RWPE2 (cell line): ENCODE measurements around the gene CENPO.
A peak's percentile ranks its signal among the peaks of the same experiment; 100 is the strongest.
"Not testable (repeated sequence)": the region's sequence is repeated elsewhere in the genome, so short reads cannot be mapped to it uniquely, and the experiment has no call there.

ENCODE experiments used
- ATAC-seq: fragments of 200-7000 bp; cut with Tn5 transposase; 3 replicates; pipeline ENCODE4 v1.9.1; 2021; ENCODE audit warnings: low read depth
- DNase-seq: peaks from one replicate; pipeline ENCODE4 v3.0.0-alpha.2; 2020; ENCODE audit warnings: low spot score
- H3K27ac ChIP-seq: fragments of 450-650 bp; 2 replicates; pipeline ENCODE4 v1.5.1; 2017; ENCODE audit warnings: mild to moderate bottlenecking; ENCODE audit not compliant: poor library complexity, severe bottlenecking
- H3K27me3 ChIP-seq: fragments of 250-450 bp; sonication (Bioruptor Pico); 2 replicates; pipeline ENCODE4 v1.5.1; 2021; ENCODE audit warnings: mild to moderate bottlenecking, moderate library complexity; ENCODE audit not compliant: insufficient read depth, poor library complexity, severe bottlenecking
- H3K36me3 ChIP-seq: fragments of 250-450 bp; sonication (Bioruptor Pico); 2 replicates; pipeline ENCODE4 v1.5.1; 2020; ENCODE audit warnings: low read depth, mild to moderate bottlenecking, moderate library complexity
- H3K4me1 ChIP-seq: fragments of 250-450 bp; sonication (Bioruptor Pico); 2 replicates; pipeline ENCODE4 v1.5.1; 2021; ENCODE audit warnings: mild to moderate bottlenecking, moderate library complexity; ENCODE audit not compliant: insufficient read depth, poor library complexity, severe bottlenecking
- H3K4me3 ChIP-seq: fragments of 250-450 bp; sonication (Bioruptor Pico); 2 replicates; pipeline ENCODE4 v1.5.1; 2021; ENCODE audit warnings: mild to moderate bottlenecking, moderate library complexity; ENCODE audit not compliant: severe bottlenecking
- H3K9me3 ChIP-seq: fragments of 250-450 bp; sonication (Bioruptor Pico); 2 replicates; pipeline ENCODE4 v1.5.1; 2021; ENCODE audit warnings: mild to moderate bottlenecking, moderate library complexity; ENCODE audit not compliant: severe bottlenecking
- CTCF ChIP-seq: fragments of 450-650 bp; IDR thresholded peaks from one replicate; pipeline ENCODE4 v1.5.1; 2017; ENCODE audit warnings: mild to moderate bottlenecking, moderate library complexity; ENCODE audit not compliant: poor library complexity, severe bottlenecking

CENPO gene

DNA sequence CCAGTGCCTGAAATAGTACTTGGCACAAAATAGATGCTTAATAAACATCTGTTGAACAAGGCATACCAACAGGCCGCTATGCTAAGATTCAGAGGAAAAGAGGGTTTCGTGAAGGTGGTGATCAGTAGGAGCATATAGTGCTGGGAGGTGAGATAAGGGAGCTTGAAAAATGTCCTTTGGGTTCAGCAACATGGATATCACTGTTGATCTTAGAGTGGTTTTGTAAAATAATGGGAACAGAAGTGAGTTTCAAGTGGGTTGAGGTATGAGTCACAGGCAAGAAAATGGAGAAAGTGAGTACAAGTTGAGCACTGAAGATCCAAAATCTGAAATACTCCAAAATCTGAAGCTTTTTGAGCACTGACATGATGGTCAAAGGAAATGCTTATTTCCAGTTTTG, 4.4 kb downstream of the CENPO start:
- Histone ChIP-seq H3K36me3 (peaks cover 74% of the 10 kb centered on the region), H3K27ac (no peak overlapping the region), H3K9me3 (no peaks in the 10 kb centered on the region), H3K27me3 (no peaks in the 10 kb centered on the region), H3K4me3 (no peak overlapping the region), H3K4me1 (peaks cover 7% of the 10 kb centered on the region)
- no peak for TF ChIP-seq CTCF
- ATAC-seq (no peak), DNase-seq (no peak)

GRCh38 chr2:24800487-24800886, 7.3 kb downstream of the CENPO start:
- H3K4me3 ChIP-seq, H3K4me1 ChIP-seq, ATAC-seq, DNase-seq, H3K27ac ChIP-seq, H3K27me3 ChIP-seq, H3K9me3 ChIP-seq: not testable (repeated sequence)
- peaks cover 58% of the 10 kb centered on the region for H3K36me3 ChIP-seq

DNA sequence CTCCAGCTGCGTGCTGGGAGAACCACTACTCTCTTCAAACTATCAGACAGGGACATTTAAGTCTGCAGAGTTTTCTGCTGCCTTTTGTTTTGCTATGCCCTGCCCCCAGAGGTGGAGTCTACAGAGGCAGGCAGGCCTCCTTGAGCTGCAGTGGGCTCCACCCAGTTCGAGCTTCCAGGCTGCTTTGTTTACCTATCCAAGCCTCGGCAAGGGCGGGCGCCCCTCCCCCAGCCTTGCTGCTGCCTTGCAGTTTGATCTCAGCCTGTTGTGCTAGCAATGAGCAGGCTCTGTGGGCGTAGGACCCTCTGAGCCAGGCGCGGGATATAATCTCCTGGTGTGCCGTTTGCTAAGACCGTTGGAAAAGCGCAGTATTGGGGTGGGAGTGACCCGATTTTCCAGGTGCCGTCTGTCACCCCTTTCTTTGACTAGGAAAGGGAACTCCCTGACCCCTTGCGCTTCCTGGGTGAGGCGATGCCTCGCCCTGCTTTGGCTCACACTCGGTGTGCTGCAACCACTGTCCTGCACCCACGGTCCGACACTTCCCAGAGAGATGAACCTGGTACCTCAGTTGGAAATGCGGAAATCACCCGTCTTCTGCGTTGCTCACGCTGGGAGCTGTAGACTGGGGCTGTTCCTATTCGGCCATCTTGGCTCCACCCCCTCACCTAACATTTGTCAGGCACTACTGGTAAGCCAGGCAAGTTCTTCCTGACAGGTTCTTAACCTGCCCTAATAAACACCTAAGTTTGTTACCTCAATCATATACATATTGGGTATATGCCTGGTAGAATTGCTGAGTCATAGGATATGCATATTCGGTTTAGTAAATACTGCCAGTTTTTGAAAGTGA, 12.8 kb downstream of the CENPO start:
- H3K9me3 ChIP-seq, H3K4me3 ChIP-seq, ATAC-seq, H3K27me3 ChIP-seq, DNase-seq: not testable (repeated sequence)
- peaks cover 41% of the 10 kb centered on the region for H3K36me3 ChIP-seq
- peaks cover 18% of the 10 kb centered on the region for H3K4me1 ChIP-seq
- H3K27ac ChIP-seq: peak overlapping the region; percentile 24

- no peaks in the 10 kb centered on the region for H3K9me3 ChIP-seq
- DNase-seq (no peak), ATAC-seq (peak; percentile 42; the same call in 1 of the 3 replicates)
- TF ChIP-seq CTCF: no peak
- no peak overlapping the region for H3K4me3 ChIP-seq
- no peaks in the 10 kb centered on the region for H3K27me3 ChIP-seq
- H3K36me3 ChIP-seq: peaks cover 38% of the 10 kb centered on the region
- peaks cover 18% of the 10 kb centered on the region for H3K4me1 ChIP-seq
- H3K27ac ChIP-seq: peak overlapping the region; percentile 24
Measured at GRCh38 chr2:24806661-24807036, 13.4 kb downstream of the CENPO start.

DNA sequence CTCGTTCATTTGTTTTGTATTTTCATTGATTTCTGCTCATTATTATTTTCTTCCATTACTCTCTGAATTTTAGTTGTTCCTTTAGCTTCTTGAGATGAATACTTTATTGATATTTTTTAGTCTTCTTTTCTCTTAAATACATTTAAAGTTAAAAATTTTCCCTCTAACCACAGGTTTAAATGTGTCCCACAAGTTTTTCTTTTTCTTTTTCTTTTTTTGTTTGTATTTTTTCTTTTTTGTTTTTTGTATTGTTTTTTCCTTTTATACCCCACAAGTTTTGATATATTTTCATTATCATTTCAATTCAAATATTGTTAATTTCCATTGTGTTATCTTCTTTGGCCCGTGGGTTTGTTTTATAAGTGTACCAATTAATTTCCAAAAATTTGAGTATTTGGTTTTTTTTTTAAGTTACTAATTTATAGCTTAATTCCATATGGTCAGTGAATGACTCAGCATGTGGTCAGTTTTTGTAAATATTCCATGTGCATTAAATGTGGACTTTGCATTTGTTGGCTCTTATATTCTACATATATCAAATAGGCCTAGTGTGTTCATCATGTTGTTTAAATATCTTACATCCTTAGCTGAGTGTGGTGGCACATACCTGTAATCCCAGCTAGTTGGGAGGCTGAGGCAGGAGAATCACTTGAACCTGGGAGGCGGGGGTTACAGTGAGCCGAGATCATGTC, 16.2 kb downstream of the CENPO start:
- no peak overlapping the region for H3K4me3 ChIP-seq
- peaks cover 56% of the 10 kb centered on the region for H3K36me3 ChIP-seq
- H3K27ac ChIP-seq: no peak overlapping the region
- TF ChIP-seq CTCF: no peak
- DNase-seq (no peak), ATAC-seq (peak; percentile 25; the same call in 1 of the 3 replicates)
- H3K9me3 ChIP-seq: no peaks in the 10 kb centered on the region
- peaks cover 18% of the 10 kb centered on the region for H3K4me1 ChIP-seq
- no peaks in the 10 kb centered on the region for H3K27me3 ChIP-seq
